ENCODE data around the gene SETBP1.

The SETBP1 gene

GRCh38 chr18:44680273-44681075 is at the start of gene SETBP1:
Gene SETBP1, plus strand, starts transcription at chr18:44680888. Its CDS starts 20,459 bp downstream, at chr18:44701347.
- DNase-seq: peak; percentile 43 to 52

GRCh38 chr18:44632469-44633145 is 48.1 kb upstream of the SETBP1 start:
- no peak for DNase-seq

- no peak for DNase-seq
Measured at GRCh38 chr18:44635546-44635945, 45.1 kb upstream of the SETBP1 start.

GRCh38 chr18:44636241-44636640 is 44.4 kb upstream of the SETBP1 start:
- no peak for DNase-seq

GRCh38 chr18:44637210-44638033 is 43.3 kb upstream of the SETBP1 start:
- no peak for DNase-seq

- no peak for DNase-seq
Measured at GRCh38 chr18:44638034-44638540, 42.6 kb upstream of the SETBP1 start.

GRCh38 chr18:44638811-44639210 is 41.9 kb upstream of the SETBP1 start:
- DNase-seq: no peak

GRCh38 chr18:44643004-44643403 is 37.7 kb upstream of the SETBP1 start:
- DNase-seq: no peak

GRCh38 chr18:44651478-44651877 is 29.2 kb upstream of the SETBP1 start:
- no peak for DNase-seq

GRCh38 chr18:44651918-44652572 is 28.6 kb upstream of the SETBP1 start:
- no peak for DNase-seq

GRCh38 chr18:44652722-44653121 is 28.0 kb upstream of the SETBP1 start:
- no peak for DNase-seq

- no peak for DNase-seq
Measured at GRCh38 chr18:44654573-44654972, 26.1 kb upstream of the SETBP1 start.

- DNase-seq: no peak
Measured at GRCh38 chr18:44655435-44655834, 25.3 kb upstream of the SETBP1 start.

- DNase-seq: no peak
Measured at GRCh38 chr18:44659771-44660170, 20.9 kb upstream of the SETBP1 start.

GRCh38 chr18:44668270-44668975 is 12.3 kb upstream of the SETBP1 start:
- DNase-seq: no peak

- DNase-seq: no peak
Measured at GRCh38 chr18:44671914-44672313, 8.8 kb upstream of the SETBP1 start.

GRCh38 chr18:44672506-44672905 is 8.2 kb upstream of the SETBP1 start:
- DNase-seq: no peak

GRCh38 chr18:44673256-44673880 is 7.3 kb upstream of the SETBP1 start:
- no peak for DNase-seq

- DNase-seq: no peak
Measured at GRCh38 chr18:44677933-44678332, 2.8 kb upstream of the SETBP1 start.

GRCh38 chr18:44678725-44679055 is 2.0 kb upstream of the SETBP1 start:
- DNase-seq: no peak

- DNase-seq: peak; percentile 75 to 78
Measured at GRCh38 chr18:44679056-44679913, 1.4 kb upstream of the SETBP1 start.
